Brain pericyte (primary cell): ENCODE results near the gene SMPD3.

Source experiments
- DNase-seq: peaks from one replicate; pipeline ENCODE4 v3.0.0-alpha.2; 2012; ENCODE audit warnings: low read depth, low spot score

Gene SMPD3

GRCh38 chr16:68370581-68371275 lies 77.6 kb downstream of the SMPD3 start:
- no peak for DNase-seq

- no peak for DNase-seq
Observed at GRCh38 chr16:68369697-68370580, 78.4 kb downstream of the SMPD3 start.

- DNase-seq, result no peak
Observed at GRCh38 chr16:68369168-68369567, 79.1 kb downstream of the SMPD3 start.

GRCh38 chr16:68368301-68368888 lies 79.9 kb downstream of the SMPD3 start:
- no peak for DNase-seq

GRCh38 chr16:68367891-68368290 lies 80.4 kb downstream of the SMPD3 start:
- DNase-seq, result no peak

GRCh38 chr16:68367440-68367839 lies 80.9 kb downstream of the SMPD3 start:
- no peak for DNase-seq

- DNase-seq, result no peak
Observed at GRCh38 chr16:68367030-68367429, 81.3 kb downstream of the SMPD3 start.

GRCh38 chr16:68366062-68366461 lies 82.2 kb downstream of the SMPD3 start:
- DNase-seq, result no peak

GRCh38 chr16:68365167-68365817 lies 83.0 kb downstream of the SMPD3 start:
- DNase-seq, result no peak

GRCh38 chr16:68364561-68364998 lies 83.7 kb downstream of the SMPD3 start:
- DNase-seq, result no peak

GRCh38 chr16:68363658-68364521 lies 84.4 kb downstream of the SMPD3 start:
- DNase-seq, result no peak

- DNase-seq, result no peak
Observed at GRCh38 chr16:68362947-68363657, 85.2 kb downstream of the SMPD3 start.

GRCh38 chr16:68362262-68362913 lies 85.9 kb downstream of the SMPD3 start:
- no peak for DNase-seq

GRCh38 chr16:68361485-68361884 lies 86.8 kb downstream of the SMPD3 start:
- no peak for DNase-seq

- no peak for DNase-seq
Observed at GRCh38 chr16:68360956-68361355, 87.4 kb downstream of the SMPD3 start.

- no peak for DNase-seq
Observed at GRCh38 chr16:68360547-68360946, 87.8 kb downstream of the SMPD3 start.

GRCh38 chr16:68359398-68360191 lies 88.7 kb downstream of the SMPD3 start:
- DNase-seq, result no peak

GRCh38 chr16:68358951-68359350 lies 89.4 kb downstream of the SMPD3 start:
- no peak for DNase-seq

GRCh38 chr16:68357923-68358322 lies 90.4 kb downstream of the SMPD3 start:
- DNase-seq, result no peak
